GM12878 (cell line): ENCODE results near the gene KIFBP. TPM values are rescaled to one million over a fixed set of nuclear protein-coding genes. Genes with fewer than 3 reads are reported as not detected.

Experiments
- BCLAF1 ChIP-seq: fragments of 450-650 bp; IDR thresholded peaks from 2 replicates; pipeline ENCODE4 v1.6.1; 2017; ENCODE audit warnings: antibody characterized with exemption, mild to moderate bottlenecking, moderate library complexity
- BHLHE40 ChIP-seq, 2 experiments: fragments of 450-650 bp in 1 of 2; IDR thresholded peaks; 2 replicates each; pipeline ENCODE4 v1.6.1; 2011 to 2017; ENCODE audit warnings: low read depth in 2 of 2, borderline replicate concordance in 1 of 2, improper control_type of control experiment in 1 of 2, low read length in 1 of 2, mild to moderate bottlenecking in 1 of 2
- CHD2 ChIP-seq: IDR thresholded peaks from 2 replicates; pipeline ENCODE4 v1.6.1; 2011; ENCODE audit warnings: low read depth, low read length, improper control_type of control experiment, borderline replicate concordance
- GATAD2B ChIP-seq: fragments of 450-650 bp; conservative IDR thresholded peaks from 2 replicates; pipeline ENCODE4 v1.6.1; 2017; ENCODE audit warnings: low read depth, mild to moderate bottlenecking, moderate library complexity
- IKZF1 ChIP-seq: fragments of 450-650 bp; conservative IDR thresholded peaks from 2 replicates; pipeline ENCODE4 v1.6.1; 2017; ENCODE audit warnings: antibody characterized with exemption, mild to moderate bottlenecking
- JUND ChIP-seq: IDR thresholded peaks from 2 replicates; pipeline ENCODE4 v1.6.1; 2012; ENCODE audit warnings: low read depth, mild to moderate bottlenecking, low read length, improper control_type of control experiment, moderate library complexity
- KDM1A ChIP-seq: fragments of 200-600 bp; sonication (generic); IDR thresholded peaks from 2 replicates; pipeline ENCODE4 v1.6.1; 2016; ENCODE audit warnings: borderline replicate concordance
- MXI1 ChIP-seq: fragments of 150-350 bp; IDR thresholded peaks from 2 replicates; pipeline ENCODE4 v1.6.1; 2011; ENCODE audit warnings: low read depth, mild to moderate bottlenecking, inconsistent platforms, low read length, improper control_type of control experiment
- MYC ChIP-seq: IDR thresholded peaks from 2 replicates; pipeline ENCODE4 v1.6.1; 2011; ENCODE audit warnings: mild to moderate bottlenecking, low read length, moderate library complexity, inconsistent platforms; ENCODE audit not compliant: insufficient read depth, insufficient replicate concordance, insufficient read length, severe bottlenecking
- NBN ChIP-seq: fragments of 450-650 bp; IDR thresholded peaks from 2 replicates; pipeline ENCODE4 v1.6.1; 2016
- NFYB ChIP-seq: IDR thresholded peaks from 2 replicates; pipeline ENCODE4 v1.6.1; 2011; ENCODE audit warnings: low read depth, mild to moderate bottlenecking, low read length, improper control_type of control experiment, moderate library complexity; ENCODE audit not compliant: insufficient read depth
- NR2C1 ChIP-seq: fragments of 450-650 bp; IDR thresholded peaks from 2 replicates; pipeline ENCODE4 v1.6.1; 2017; ENCODE audit warnings: antibody characterized with exemption, mild to moderate bottlenecking, moderate library complexity
- NR2F1 ChIP-seq: fragments of 450-650 bp; conservative IDR thresholded peaks from 2 replicates; pipeline ENCODE4 v1.6.1; 2017; ENCODE audit warnings: mild to moderate bottlenecking
- POU2F2 ChIP-seq: IDR thresholded peaks from 3 replicates; pipeline ENCODE4 v1.6.1; 2011; ENCODE audit warnings: low read depth, mild to moderate bottlenecking, low read length, borderline replicate concordance
- PRDM15 ChIP-seq: fragments of 450-650 bp; formaldehyde crosslinking; IDR thresholded peaks from 2 replicates; pipeline ENCODE4 v1.4.0; 2020; ENCODE audit warnings: mild to moderate bottlenecking, moderate library complexity
- RAD21 ChIP-seq: IDR thresholded peaks from 2 replicates; pipeline ENCODE4 v1.6.1; 2011; ENCODE audit warnings: mild to moderate bottlenecking, low read depth, low read length, moderate library complexity; ENCODE audit not compliant: insufficient read depth
- RCOR1 ChIP-seq: conservative IDR thresholded peaks from 2 replicates; pipeline ENCODE4 v1.6.1; 2012; ENCODE audit warnings: low read depth, low read length, improper control_type of control experiment
- RFX5 ChIP-seq: IDR thresholded peaks from 2 replicates; pipeline ENCODE4 v1.6.1; 2011; ENCODE audit warnings: low read depth, low read length, improper control_type of control experiment
- SMARCA5 ChIP-seq: fragments of 450-650 bp; IDR thresholded peaks from 2 replicates; pipeline ENCODE4 v1.6.1; 2017; ENCODE audit warnings: mild to moderate bottlenecking
- SRF ChIP-seq, 2 experiments: IDR thresholded peaks; 2 replicates each; pipeline ENCODE4 v1.6.1; 2011; ENCODE audit warnings: low read depth in 2 of 2, low read length in 2 of 2, mild to moderate bottlenecking in 1 of 2, moderate library complexity in 1 of 2
- TCF7 ChIP-seq: IDR thresholded peaks from 2 replicates; pipeline ENCODE4 v1.6.1; 2014; ENCODE audit warnings: antibody characterized with exemption, borderline replicate concordance
- YBX1 ChIP-seq: fragments of 450-650 bp; IDR thresholded peaks from 2 replicates; pipeline ENCODE4 v1.6.1; 2016; ENCODE audit warnings: antibody characterized with exemption
- ZNF274 ChIP-seq: IDR thresholded peaks from one replicate; pipeline ENCODE4 v1.8.0; 2011; ENCODE audit not compliant: insufficient read length, insufficient read depth
- ZNF384 ChIP-seq: IDR thresholded peaks from 2 replicates; pipeline ENCODE4 v1.6.1; 2012; ENCODE audit warnings: low read depth, mild to moderate bottlenecking, low read length, improper control_type of control experiment, borderline replicate concordance
- polyA plus RNA-seq, 11 experiments: library from polyadenylated mRNA; depleted of rRNA in 4 of 11; unstranded in 6 of 11; stranded (reverse) in 5 of 11; fragments of >200 nt; fragmentation: Nextera tagmentation in 4 of 11; fragmentation: Illumina TruSeq in 1 of 11; extraction: Ambion mirVana in 4 of 11; extraction: Trizol in 1 of 11; gene quantifications; 1 replicate in 1 of 11; 2 replicates in 10 of 11; pipeline versions ENCODE4 v1.2.1 to v1.2.3, GENCODE V29; 2011 to 2016; ENCODE audit warnings: inconsistent platforms in 2 of 11, missing spikeins in 2 of 11, low read depth in 1 of 11
- total RNA-seq, 4 experiments: library from RNA; depleted of rRNA in 3 of 4; stranded (reverse); fragments of >200 nt in 3 of 4; fragmentation: Illumina TruSeq in 1 of 4; extraction: Trizol in 1 of 4; gene quantifications; 2 replicates each; pipeline versions ENCODE4 v1.2.1 to v1.2.3, GENCODE V29; 2013 to 2021

Gene KIFBP
- total and polyA plus RNA-seq, 10 of the 15 experiments (the other 5 are each of a cell fraction or from before 2014, with no cell fraction given) = 8.6 to 29.5 (median 18.7) TPM

GRCh38 chr10:69065406-69066361, 77.1 kb downstream of the KIFBP start (continued):
- no peak for TF ChIP-seq BCLAF1
- peak; percentile 52; the same call in 1 of the 2 replicates for TF ChIP-seq JUND
- no peak for TF ChIP-seq MXI1
- no peak for TF ChIP-seq RFX5
- no peak for TF ChIP-seq CHD2
- TF ChIP-seq BHLHE40 (IDR thresholded peaks at IDR 0.05; ENCODE audit: borderline replicate concordance in 1 of 2, low read depth in 2 of 2, low read length in 1 of 2) = peak; percentile 30 to 43; a peak in 2 of 4 replicates
- TF ChIP-seq NR2C1 = no peak
- no peak for TF ChIP-seq SRF (IDR thresholded peaks at IDR 0.05; ENCODE audit: low read depth in 2 of 2, low read length in 2 of 2)
- TF ChIP-seq RCOR1 = no peak
- no peak for TF ChIP-seq ZNF384
- peak; percentile 47; the same call in 1 of the 2 replicates for TF ChIP-seq SMARCA5
- no peak for TF ChIP-seq MYC
- TF ChIP-seq IKZF1 = peak; percentile 99
- TF ChIP-seq NFYB = no peak
- TF ChIP-seq GATAD2B = peak; percentile 91
- TF ChIP-seq TCF7 = no peak
- TF ChIP-seq NBN = peak; percentile 49; the same call in 1 of the 2 replicates
- no peak for TF ChIP-seq KDM1A
- peak; percentile 91 for TF ChIP-seq NR2F1
- TF ChIP-seq POU2F2 = peak; percentile 15; the same call in 1 of the 3 replicates
- no peak for TF ChIP-seq ZNF274
- no peak for TF ChIP-seq PRDM15 (CRISPR knock-in tag)
- TF ChIP-seq RAD21 = peak; percentile 28; the same call in 1 of the 2 replicates
- TF ChIP-seq YBX1 = 0 out of 2 replicates have a peak, but pooled peaks have one; percentile 30
